ENCODE measurements around the gene TMEM213. TPM values are rescaled to one million over a fixed set of nuclear protein-coding genes. Genes with fewer than 3 reads are reported as not detected.
"Not testable (repeated sequence)": the region's sequence is repeated elsewhere in the genome, so short reads cannot be mapped to it uniquely, and the experiment has no call there.

The TMEM213 gene
- total RNA-seq, 2 experiments from 2014 or later: not detected

DNA sequence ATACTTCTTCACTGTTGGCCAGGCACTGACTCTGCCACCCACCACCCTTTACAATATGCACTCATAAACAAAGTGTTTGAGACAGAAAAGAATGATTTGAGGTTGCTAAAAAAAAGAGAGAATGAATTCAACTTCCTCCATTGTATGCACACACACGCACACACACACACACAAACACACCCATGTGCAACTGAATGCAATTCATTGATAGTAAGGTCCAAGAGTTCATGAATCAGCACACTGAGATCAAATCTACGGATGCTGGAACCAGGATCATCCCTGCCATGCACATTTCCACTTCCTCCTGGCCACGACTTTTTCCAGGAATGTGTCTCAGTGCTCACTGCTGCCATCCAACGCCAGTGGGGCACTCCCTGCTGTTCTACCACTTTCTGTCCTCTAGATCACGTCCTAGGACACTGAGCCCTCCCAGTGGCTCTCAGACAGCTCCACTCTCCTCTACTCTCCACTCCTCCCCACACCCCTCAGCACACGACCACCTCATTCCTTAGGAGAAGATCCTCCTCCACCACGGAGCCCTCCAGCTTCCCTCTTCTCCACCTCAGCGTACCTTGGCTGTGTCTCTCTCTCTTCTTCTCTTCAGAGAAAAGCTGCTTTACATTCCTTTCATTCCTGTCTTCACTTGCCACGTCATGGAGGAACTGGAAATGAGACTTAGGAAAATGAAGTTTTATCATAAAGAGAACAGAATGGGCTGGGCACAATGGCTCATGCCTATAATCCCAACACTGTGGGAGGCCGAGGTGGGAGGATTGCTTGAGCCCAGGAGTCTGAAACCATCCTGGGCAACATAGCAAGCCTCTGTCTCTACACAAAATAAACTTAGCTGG is 12.0 kb upstream of the TMEM213 start:
- CTCF ChIA-PET: no interaction called here
- POLR2A ChIA-PET: no interaction called here

DNA sequence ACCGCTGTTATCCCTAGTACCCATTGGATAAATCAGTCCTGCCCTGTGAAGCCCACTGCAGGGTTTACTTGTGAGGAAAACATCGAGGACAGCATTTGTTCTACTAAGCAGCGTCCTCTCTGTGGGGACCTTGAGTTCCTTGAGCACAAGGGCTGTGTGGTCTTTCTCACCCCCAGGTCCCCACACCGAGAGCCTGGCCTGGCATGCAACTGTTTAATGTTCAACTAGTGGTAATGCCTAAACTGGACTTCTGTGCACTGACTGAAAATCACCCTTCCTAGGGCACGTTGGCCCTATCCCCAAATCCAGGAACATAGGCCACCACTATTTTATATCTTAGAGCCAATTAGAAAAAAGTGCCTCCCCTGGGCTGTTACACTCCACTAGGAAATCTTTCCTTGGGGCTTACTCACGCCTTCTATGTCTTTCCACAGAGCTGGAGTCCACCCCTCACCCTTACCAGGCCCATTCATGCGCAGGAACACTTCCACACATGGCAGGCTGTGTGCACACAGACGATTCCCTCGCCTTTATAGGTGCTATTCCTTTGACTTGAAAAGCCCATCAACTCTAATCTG is 1.7 kb upstream of the TMEM213 start:
- POLR2A ChIA-PET: no interaction called here
- CTCF ChIA-PET: no interaction called here

DNA sequence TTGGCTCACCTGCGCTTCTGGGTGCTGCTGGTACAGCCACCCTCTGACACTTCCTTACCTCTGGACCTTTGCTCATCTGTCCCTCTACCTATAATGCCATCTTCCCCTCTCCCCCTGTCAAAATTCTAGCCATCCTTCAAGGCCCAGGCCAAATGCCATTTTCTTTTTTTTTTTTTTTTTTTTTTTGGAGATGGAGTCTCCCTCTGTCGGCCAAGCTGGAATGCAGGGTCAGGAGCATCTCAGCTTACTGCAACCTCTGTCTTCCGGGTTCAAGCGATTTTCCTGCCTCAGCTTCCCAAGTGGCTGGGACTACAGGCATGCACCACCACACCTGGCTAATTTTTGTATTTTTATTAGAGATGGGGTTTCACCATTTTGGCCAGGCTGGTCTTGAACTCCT is 748 bp upstream of the TMEM213 start:
- CTCF ChIA-PET: not testable (repeated sequence)

DNA sequence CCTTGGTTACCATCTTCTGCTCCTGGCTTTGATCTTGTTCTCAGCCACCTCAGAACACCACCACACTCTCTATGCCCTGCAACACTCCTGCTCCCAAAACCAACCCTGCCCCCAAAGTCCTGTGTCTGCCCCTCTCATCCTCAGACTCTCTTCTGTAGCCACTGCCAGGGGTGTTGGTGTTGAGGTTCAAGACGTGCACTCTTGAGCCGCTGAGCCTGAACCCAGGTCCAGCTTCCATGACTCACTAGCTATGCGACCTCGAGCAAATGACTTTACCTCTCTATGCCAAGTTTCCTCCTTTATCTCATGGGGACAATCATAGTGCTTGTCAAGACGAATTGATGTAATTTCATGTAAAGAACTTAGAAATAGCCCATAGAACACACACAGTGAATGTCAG is 1.0 kb downstream of the TMEM213 start:
- ChIA-PET POLR2A (interaction anchor here (0.6 kb wide), 1 partner anchor 52 kb away, joined by 3 read pairs; no protein-coding TSS in a partner anchor), CTCF (no interaction called here)

More for the DNA sequence above, 748 bp upstream of the TMEM213 start:
- POLR2A ChIA-PET: not testable (repeated sequence)

GRCh38 chr7:138799336-138800000 is 1.7 kb downstream of the TMEM213 start:
- CTCF ChIA-PET: no interaction called here
- POLR2A ChIA-PET: interaction anchor here (0.6 kb wide), 1 partner anchor 53 kb away, joined by 3 read pairs; no protein-coding TSS in a partner anchor

DNA sequence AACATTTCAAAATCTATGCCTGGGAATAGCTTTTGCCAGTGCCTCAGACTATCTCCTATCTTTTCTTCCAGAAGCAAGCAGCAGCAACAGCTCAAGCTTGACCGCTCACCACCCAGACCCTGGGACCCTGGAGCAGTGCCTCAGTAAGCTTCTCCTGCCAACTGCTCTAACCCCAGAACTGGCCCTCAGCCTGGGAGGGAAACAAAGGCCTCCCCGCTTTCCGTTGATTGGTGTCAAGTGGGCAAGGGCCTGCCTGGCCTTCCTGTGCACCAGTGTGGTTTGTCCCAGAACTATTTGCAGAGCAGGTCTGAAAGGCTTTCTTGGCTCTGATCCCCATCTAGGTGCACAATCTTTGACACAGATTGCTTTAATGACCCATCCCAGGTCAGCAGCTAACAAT is 3.5 kb downstream of the TMEM213 start:
- ChIA-PET CTCF (no interaction called here), POLR2A (no interaction called here)

GRCh38 chr7:138802706-138803105 is 4.9 kb downstream of the TMEM213 start:
- POLR2A ChIA-PET: no interaction called here
- CTCF ChIA-PET: no interaction called here

DNA sequence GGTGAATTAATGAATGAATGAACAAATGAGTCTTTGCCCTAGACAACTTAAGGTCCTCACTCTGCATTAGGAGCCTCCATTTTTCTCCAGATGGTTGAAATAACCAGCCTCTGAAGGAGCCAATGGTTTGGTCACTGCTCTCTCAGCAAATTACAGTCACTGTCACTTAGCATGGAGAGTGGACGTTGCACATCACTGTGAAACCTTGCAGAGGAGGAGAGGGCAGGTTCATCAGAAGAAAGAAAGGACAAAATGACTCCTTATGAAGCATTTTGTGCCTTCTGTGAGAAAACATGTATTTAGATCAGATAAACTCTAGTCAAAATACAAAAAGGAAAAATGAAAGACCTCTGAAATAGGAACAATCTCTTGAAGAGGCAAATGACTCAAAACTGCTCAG is 6.8 kb downstream of the TMEM213 start:
- CTCF ChIA-PET: no interaction called here
- POLR2A ChIA-PET: no interaction called here

DNA sequence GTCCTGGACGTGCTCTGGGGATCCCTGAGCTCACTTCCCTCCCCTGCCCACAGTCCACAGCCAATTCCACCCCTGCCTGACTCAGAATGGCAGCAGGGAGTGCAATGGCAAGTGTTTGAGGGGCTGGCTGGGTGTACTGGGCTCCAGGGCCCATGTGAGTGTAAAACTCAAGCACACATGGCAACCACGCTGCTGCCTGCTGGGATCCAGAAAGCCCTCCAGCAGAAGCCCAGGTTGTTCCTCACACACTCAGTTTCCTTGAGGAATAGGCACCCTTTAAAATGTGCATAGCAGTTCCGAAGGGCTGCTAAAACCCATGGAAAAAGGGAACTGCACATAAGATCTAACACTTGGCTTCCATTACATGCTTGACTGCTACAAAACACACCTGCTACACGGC is 11.6 kb downstream of the TMEM213 start:
- ChIA-PET CTCF (no interaction called here), POLR2A (no interaction called here)

DNA sequence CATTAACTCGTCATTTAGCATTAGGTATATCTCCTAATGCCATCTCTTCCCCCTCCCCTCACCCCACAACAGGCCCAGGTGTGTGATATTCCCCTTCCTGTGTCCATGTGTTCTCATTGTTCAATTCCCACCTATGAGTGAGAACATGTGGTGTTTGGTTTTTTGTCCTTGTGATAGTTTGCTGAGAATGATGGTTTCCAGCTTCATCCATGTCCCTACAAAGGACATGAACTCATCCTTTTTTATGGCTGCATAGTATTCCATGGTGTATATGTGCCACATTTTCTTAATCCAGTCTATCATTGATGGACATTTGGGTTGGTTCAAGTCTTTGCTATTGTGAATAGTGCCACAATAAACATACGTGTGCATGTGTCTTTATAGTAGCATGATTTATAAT is 13.5 kb downstream of the TMEM213 start:
- POLR2A ChIA-PET: not testable (repeated sequence)
- CTCF ChIA-PET: interaction anchor here (1.0 kb wide), 1 partner anchor 75 kb away, joined by 3 read pairs; no protein-coding TSS in a partner anchor

GRCh38 chr7:138813945-138814344 is 16.2 kb downstream of the TMEM213 start:
- POLR2A ChIA-PET: no interaction called here
- CTCF ChIA-PET: no interaction called here

GRCh38 chr7:138814816-138815332 is 17.1 kb downstream of the TMEM213 start:
- CTCF ChIA-PET: no interaction called here
- POLR2A ChIA-PET: no interaction called here

DNA sequence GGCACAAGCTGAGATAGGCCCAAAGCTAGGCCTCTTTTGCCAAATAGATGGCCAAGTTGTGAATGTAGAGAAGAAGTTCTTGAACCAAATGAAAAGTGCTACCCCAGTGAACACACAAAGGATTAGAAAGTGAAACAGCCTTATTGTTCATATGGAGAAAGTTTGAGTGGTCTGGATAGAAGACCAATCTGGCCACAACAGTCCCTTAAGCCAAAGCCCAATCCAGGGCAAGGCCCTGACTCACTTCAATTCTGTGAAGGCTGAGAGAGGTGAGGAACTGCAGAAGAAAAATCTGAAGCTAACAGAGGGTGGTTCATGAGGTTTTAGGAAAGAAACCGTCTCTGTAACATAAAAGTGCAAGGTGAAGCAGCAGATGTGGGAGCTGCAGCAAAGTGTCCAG is 18.9 kb downstream of the TMEM213 start:
- CTCF ChIA-PET: no interaction called here

DNA sequence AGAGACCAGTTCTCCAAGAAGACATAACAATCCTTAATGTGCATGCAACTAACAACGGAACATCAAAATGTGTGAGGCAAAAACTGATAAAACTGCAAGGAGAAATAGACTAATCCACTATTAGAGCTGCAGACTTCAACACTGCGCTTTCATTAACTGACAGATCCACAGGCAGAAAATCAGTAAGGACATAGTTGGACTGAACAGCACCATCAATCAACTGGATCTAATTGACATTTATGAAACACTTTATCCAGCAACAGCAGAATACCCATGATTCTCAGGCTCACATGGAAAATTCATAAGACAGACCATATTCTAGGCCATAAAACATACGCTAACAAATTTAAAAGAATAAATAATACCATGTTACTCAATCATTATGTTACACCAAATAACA is 21.8 kb downstream of the TMEM213 start:
- CTCF ChIA-PET: no interaction called here
- POLR2A ChIA-PET: no interaction called here

More for the DNA sequence above, 18.9 kb downstream of the TMEM213 start:
- POLR2A ChIA-PET: no interaction called here

DNA sequence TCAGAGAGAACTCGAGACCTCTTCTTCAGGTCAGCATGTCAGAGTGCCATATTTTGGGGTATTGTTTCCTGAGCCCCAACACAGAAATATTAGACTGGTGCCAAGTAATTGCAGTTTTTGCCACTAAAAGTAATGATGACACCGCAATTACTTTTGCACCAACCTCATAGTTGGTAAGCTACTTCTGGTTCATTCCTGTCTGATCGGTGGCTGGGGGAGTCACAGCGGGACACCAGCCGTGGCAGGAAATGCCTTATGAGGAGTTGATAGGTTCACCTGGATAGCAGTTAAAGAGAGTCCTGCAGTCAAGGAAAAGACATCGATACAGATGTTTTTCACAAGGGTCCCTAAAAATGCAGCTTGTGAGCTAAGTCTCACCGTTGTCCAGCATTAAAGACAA is 24.1 kb downstream of the TMEM213 start:
- ChIA-PET POLR2A (no interaction called here), CTCF (no interaction called here)

DNA sequence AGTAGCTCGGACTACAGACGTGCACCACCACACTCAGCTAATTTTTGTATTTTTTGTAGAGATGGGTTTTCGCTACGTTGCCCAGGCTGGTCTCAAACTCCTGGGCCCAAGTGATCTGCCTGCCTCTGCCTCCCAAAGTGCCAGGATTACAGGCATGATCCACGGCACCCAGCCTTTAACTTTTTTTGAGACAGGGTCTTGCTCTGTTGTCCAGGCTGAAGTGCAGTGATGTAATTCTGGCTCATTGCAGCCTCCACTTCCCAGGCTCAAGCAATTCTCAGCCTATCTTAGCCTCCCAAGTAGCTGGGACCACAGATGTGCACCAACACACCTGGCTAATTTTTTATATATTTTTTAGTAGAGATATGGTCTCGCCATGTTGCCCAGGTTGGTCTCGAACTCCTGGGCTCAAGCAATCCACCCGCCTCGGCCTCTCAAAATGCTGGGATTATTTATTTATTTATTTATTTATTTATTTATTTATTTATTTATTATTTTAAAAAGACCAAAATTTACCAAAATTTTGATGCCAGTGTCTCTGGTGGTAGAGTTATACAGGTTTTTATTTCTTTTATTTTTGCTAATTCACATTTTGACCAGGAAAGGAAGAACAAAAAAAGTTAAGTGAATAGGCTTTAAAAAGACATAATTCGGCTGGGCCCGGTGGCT is 25.2 kb downstream of the TMEM213 start:
- CTCF ChIA-PET: no interaction called here
- POLR2A ChIA-PET: no interaction called here

GRCh38 chr7:138825049-138825721 is 27.4 kb downstream of the TMEM213 start:
- ChIA-PET CTCF (interaction anchor here (0.6 kb wide), 1 partner anchor 98 kb away, joined by 4 read pairs; no protein-coding TSS in a partner anchor), POLR2A (no interaction called here)

- ChIA-PET CTCF (no interaction called here), POLR2A (no interaction called here)
Observed at GRCh38 chr7:138828302-138828701, 30.5 kb downstream of the TMEM213 start.

- CTCF ChIA-PET: no interaction called here
- POLR2A ChIA-PET: no interaction called here
Observed at GRCh38 chr7:138829335-138829734, 31.5 kb downstream of the TMEM213 start.

DNA sequence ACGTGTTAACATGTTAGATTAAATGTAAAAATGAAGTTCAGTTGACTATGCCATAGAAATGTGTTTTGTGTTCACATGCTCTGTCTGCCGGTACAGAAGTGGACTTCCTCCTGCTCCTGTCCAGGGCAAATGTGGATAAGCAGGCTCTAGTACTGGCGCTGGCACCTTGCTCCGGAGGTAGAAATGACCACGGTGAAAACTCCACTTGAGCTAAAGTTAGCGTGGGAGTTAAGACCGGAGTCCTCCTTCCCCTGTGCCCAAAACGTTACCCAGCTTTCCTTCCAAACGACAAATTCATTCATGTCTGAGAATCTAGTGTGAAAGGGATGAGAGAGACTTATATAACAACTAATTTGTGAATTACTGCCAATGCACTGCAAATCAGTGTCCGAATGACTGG is 35.2 kb downstream of the TMEM213 start:
- POLR2A ChIA-PET: no interaction called here
- CTCF ChIA-PET: no interaction called here
